ENCODE results near the gene TF.
A peak's percentile ranks its signal among the peaks of the same experiment; 100 is the strongest.
"Not testable (repeated sequence)": the region's sequence is repeated elsewhere in the genome, so short reads cannot be mapped to it uniquely, and the experiment has no call there.

The TF gene

DNA sequence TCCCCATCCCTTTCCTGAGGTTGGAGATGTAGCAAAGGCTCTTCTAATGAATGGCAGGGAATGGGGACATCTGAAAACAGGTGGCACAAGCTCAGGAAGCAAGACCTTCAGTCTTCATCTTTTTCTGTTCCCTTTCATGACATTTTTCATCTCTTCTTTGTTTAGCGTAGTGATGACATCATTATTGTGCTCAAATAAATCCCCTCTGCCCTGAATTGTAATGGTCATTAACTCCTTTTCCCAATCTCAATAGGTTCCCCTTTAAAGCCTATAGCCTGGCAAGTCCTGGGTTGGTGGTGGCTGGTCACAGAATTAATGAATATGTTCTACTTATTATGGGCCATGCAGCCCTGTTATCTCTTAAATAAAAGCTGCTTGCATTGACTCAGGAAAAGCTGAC is 21.4 kb downstream of the TF start:
- DNase-seq: no peak

DNA sequence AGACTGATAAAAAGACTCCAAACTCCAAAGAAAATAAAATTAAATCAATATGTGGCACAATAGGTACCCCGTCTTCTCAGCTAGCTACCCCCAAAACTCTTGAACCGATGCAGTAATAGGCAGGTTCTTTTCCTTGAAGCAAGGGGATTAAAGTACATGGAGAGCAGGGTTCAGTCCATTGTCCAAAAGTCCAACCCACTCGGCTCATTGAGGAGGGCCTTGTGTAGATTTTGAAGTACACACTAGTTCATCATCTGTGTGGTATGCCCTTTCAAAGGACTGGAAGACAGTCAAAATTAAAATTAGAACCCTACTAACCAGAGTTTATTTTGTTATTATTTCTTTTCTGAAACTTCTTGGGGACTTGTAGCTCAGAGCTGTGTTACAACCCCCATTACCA is 23.3 kb downstream of the TF start:
- DNase-seq: no peak

DNA sequence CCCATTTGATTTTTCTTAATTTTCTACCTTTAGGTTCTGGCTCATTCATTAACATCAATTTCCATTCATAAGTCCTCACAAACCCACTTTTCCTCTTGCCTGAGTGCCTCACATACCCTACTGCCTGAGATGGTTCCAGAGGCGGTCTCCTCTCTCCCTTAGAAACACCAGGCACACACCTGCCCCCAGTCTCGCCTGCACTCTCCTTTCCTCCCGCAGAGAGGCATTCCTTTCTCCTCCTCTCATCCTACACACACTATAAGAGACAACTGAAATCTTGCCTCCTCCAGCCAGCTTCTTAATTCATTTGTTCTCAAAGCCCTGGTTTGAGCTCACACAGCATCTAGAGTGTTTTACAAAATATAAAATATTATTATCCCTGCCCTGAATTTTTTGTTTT is 27.5 kb downstream of the TF start:
- no peak for DNase-seq

DNA sequence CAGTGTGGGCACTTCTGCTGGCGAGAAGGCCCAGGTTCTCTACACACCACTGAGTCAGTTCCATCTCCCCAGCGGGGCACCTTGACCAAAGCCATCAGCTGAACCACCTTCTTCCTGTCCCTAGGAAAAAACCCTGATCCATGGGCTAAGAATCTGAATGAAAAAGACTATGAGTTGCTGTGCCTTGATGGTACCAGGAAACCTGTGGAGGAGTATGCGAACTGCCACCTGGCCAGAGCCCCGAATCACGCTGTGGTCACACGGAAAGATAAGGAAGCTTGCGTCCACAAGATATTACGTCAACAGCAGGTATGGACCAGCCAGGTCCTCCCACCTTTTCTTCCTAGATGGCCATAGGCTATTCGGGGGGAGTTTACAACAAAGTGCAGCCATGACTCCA is 29.1 kb downstream of the TF start:
- no peak for DNase-seq

DNA sequence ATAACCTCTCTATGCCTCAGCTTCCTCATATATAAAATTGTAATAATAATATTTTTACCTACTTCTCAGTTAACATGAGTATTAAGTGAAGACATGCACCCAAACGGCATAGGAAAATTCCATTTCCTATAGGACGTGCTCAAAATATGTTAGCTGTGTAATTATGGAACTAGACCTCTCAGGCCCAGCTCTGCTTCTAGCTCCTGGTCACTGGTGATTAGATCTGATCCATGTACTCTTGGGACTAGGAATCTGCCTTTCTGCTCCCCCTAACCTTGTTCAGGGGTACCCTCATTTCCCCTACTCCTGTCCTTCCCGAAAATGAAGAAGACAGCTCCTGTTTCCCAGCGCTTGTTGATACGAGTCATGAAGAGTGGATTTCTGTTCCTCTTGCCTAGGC is 29.6 kb downstream of the TF start:
- DNase-seq: no peak

DNA sequence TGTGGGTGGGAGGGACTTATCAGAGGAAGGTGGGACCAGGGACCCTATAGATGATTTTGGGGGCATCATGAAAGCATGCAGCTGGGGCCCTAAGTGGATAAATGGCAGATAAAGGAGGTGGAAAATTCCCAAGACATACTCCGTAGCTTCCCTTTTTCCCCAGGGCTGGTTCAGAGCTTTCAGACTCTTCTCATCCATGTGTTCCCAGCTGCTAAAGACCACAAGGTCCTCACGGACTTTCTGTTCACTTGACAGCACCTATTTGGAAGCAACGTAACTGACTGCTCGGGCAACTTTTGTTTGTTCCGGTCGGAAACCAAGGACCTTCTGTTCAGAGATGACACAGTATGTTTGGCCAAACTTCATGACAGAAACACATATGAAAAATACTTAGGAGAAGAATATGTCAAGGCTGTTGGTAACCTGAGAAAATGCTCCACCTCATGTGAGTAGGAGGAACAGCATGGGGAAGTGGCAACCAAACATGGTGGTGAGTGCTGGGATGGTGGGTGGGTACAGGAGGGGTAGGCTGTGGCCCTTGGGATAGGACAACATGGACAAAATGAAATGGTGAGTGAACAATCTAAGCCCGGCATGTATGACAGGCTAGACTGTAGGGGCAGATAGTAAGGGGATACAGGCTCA is 30.7 kb downstream of the TF start:
- no peak for DNase-seq

DNA sequence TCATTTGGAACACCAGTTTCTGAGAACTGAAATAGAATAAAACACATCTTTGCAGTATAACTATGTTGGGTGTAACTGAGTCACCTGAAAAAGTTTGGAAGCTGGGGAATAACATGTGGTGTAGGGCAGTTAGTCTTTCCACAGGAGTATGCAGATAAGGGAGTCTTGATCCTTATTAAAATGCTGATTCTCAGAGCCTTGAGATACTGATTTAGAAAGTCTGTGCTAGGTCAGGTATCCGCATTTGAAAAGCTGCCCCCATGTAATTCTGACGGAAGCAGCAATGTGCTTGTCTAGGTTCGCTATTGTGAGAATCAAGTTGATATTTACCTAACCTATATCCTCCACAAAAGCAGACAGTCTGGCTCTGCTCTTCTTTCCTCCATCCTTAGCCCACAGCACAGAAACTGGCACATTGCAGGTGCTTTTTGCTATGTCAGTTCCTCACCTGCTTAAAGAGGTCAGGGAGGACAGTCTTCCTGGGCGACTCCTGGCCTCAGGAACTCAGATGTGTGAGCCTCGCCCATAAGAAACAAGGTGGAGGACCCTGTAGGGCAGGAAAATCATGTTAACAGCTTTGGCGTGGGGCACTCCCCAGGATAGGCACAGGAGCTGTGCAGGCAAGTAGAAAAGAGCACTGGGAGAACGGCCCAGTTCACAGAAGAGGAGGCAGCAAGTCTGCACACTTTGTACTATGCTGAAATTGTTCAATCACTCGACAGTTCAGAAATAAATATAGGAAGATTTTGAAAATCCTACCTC is 31.8 kb downstream of the TF start:
- DNase-seq: no peak

DNA sequence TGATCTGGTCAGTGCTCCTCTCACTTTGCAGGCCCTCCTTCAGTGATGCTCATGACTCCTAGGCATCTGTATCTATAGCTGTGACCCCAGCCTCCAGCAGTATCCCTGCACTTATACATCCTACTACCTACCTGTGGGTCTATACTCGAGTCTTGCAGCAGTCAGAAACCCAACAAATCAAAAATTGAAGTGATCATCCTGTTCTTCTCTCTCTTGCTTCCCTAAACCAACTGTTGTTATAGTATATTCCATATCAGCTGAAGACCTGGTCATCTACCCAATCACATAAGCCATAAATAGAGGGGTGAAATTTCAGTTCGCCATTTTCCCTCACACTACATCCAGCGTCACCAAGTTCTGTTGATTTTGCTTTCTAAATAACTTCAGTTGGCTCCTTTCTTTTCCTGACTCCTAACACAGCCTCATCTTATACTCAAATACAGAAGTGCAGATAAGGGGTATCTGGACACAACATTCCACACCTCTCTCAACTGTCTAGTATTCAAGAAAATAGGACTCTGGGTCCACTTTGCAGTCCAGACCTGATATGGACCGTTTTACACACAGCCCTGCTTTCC is 33.5 kb downstream of the TF start:
- no peak for DNase-seq

DNA sequence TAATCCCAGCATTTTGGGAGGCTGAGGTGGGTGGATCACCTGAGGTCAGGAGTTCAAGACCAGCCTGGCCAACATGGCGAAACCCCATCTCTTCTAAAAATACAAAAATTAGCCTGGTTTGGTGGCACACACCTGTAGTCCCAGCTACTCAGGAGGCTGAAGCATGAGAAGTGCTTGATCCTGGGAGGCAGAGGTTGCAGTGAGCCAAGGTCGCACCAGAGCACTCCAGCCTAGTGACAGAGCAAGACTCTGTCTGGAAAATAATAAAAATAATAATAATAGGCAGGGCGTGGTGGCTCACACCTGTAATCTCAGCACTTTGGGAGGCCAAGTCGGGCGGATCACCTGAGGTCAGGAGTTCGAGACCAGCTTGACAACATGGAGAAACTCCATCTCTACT is 34.6 kb downstream of the TF start:
- not testable (repeated sequence) for DNase-seq

DNA sequence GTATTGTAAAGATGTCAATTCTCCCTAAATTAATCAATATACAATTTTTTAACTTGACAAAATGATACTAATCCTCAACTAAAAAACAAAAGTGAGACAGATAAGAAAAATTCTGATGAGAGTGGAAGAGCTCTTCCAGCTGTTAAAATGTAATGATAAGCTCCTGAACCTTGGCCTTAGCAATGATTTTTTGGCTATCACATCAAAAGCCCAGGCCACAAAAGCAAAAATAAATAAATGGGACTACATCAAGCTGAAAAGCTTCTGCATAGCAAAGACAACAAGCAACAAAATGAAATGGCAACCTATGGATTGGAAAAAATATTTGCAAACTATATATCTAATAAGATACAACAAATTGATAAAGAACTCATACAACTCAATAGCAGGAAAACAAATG is 35.4 kb downstream of the TF start:
- no peak for DNase-seq

DNA sequence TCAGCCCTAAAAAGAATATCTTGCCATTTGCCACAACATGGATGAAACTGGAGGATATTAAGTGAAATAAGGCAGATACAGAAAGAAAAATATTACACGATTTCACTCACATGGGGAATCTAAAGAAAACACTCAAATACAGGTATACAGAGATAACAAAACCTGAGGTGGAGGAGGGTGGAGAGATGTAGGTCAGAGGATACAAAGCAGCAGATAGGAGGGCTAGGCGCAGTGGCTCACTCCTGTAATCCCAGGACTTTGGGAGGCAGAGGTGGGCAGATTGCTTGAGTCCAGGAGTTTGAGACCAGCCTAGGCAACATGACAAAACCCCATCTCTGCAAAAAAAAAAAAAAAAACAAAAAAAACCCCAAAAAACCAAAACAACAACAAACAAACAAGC is 36.3 kb downstream of the TF start:
- no peak for DNase-seq

DNA sequence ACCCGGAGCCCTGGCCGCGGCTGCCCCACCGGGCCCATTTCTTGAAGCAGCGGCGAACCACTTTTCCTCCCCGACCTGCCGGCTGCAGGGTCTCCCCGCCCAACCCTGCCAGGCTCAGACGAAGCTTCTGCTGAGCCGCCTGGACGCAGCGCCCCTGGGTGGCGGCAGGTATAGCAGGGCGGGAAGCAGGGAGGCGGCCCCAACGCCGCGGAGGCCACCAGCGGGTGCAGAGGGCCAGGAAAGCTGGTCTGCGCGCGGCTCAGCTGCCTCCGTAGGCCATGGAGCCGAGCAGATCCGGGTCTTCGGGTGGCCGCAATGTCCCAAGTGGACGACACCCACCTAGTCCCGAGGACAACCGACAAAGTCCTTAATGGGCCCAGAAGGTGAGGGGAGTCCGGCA is 37.6 kb downstream of the TF start:
- no peak for DNase-seq

DNA sequence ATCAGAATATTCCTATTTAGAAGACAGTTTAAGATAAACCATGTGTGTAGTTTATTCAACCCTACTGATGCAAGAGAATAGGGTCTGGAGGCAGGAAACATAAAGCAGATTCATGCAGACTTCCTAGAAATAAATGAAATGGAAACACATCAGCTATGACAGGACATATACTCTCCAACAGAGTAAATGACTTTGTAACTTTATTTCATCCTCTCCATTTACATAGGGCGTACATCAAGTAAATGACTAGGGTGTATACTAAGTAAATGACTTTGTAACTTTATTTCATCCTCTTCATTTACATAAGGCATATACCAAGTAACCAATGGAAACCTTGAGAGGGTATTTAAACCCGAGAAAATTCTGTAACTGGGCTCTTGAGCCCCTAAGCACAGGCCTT is 41.8 kb downstream of the TF start:
- no peak for DNase-seq

DNA sequence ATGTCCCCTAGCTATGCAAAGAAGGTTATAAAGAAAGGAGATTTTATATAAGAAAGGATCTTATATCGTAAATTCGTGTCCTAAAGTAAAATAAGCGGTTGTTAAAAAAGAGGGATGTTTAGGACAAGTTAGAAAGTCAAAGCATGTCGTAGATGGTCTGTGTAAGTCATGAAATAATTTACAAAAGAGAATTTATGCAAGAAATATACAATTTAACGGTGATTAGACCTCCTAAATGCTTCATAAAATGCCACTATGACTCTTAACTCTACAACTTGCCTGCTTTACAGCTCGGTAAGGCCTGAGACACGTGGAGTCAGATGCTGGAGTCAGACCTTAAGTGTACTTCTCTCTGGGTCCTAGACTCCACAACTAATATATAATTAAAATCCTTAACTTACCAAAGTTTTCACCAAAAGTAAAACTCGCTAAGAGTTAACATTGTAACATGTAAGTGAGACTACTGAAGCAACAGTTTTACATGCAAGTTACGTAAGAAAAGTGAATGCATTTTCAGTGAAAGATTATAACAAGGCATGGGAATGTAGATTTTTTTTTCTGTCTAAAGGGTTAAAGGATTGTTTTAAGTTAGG is 46.1 kb downstream of the TF start:
- no peak for DNase-seq

DNA sequence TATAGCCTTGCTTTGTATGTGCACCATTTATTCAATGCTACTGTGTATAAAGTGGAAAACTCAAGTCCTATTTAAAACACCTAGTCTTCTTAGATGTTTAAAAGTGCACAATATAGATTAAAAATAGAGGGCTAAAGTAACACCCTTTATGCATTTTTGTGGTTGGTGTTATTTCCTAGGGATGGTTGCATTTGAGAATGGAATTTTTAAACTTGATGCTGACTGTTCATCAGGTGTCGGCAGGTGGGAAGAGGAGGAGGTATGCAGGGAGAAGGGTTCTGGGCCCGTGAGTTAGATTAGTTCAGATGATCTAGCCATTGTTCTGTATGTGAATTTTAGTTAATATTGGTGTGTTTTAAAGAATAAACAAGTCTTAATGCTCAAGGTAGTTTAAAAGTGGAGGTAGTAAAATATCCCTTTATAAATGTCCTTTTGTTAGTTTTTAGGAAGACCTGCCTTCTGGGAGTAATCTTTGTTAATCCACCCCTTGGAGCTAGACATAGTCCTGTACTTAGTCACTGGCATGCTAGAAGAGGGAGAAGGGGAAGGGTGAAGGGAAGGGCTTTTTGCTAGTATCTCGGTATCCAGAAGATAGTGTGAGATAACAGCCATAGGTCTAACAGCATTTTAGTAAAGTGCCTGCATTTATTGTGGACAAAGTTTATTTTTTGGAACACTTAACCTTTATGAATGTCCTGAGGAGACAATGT is 51.4 kb downstream of the TF start:
- DNase-seq: no peak

DNA sequence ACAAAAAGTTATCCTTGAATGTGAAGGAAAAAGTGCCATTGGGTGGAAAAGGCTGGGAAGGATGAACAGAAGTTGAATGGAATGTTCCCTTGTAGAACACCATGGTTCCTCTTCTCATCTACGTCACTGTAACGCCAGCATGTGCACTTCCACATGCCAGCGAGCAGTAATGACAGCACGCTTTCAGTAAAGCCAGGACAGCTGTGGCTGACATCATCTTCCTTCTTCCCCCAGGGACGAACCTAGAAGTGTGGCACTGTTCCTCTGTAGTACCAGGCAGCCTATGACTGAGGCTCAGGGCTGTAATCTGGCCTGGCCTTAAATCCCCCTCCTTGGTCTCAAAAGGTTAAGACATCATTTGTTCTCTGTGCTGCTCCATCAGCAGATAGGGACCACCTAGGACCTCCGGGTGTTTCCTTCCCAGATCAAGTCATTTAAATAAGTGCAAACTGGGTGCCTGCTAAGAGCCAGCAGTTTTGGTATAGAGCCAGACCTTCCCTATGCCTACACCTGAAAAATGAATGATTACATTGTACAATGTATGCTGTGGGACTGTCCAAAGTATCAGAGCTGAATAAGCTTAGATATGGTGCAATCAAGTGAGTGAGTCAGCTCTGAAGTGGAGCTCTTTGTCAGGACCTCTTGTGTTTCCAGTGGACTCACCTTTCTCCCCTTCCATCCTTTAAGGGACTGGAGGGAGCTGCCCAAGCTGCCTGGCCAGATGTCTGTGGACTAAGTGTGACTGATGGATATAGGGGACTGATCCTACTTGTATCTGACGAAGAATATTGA is 53.8 kb downstream of the TF start:
- peak; percentile 35 to 53 for DNase-seq

DNA sequence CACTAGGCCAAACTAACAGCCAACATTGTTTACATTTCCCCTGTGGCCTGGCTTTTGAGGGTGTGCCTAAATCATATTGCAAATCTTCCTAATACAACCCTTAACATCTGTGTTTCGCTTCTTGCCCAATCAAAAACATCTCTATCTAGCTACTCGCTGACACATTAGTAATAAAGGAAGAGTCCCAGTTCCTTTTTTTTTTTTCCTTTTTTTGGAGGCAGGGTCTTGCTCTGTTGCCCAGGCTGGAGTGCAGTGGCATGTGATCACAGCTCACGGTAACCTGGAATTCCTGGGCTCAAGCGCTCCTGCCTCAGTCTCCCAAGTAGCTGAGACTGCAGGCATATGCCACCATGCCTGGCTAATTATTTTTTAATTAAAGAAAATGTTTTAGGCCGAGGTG is 57.3 kb downstream of the TF start:
- peak; percentile 9 to 57 for DNase-seq

DNA sequence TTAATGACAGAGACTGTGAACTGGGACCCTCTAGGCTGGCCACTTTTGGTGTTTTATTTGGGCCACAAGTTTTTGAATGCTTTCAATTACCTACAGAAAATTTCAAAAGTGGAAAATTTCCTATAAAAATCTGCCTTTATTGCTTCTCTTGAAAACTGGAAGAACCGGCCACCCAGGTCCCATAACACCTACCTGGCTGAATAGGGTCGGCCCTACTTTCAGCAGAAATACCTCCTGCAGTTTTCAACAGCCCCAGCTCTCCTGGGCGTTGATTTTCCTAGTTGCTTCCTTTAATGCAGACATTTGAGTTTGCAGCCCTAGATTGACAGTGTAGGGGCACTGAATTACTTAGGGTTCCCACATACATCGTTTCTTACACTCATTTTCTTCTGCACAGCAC is 58.7 kb downstream of the TF start:
- no peak for DNase-seq

DNA sequence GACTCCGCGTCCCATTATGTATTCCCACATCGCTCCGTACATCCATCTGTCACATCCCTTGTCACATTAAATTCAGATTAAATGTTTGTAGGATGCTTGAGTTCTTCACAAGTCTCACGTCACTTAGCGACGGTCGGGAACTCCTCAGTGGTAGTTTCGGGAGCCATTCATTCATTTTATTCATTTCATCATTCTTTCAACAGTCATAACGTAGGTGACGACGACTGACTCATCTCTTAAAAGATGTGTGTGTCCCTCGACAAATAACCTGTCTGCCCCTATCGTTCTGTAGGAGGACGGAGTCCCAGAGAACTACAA is 59.1 kb downstream of the TF start:
- DNase-seq: no peak

DNA sequence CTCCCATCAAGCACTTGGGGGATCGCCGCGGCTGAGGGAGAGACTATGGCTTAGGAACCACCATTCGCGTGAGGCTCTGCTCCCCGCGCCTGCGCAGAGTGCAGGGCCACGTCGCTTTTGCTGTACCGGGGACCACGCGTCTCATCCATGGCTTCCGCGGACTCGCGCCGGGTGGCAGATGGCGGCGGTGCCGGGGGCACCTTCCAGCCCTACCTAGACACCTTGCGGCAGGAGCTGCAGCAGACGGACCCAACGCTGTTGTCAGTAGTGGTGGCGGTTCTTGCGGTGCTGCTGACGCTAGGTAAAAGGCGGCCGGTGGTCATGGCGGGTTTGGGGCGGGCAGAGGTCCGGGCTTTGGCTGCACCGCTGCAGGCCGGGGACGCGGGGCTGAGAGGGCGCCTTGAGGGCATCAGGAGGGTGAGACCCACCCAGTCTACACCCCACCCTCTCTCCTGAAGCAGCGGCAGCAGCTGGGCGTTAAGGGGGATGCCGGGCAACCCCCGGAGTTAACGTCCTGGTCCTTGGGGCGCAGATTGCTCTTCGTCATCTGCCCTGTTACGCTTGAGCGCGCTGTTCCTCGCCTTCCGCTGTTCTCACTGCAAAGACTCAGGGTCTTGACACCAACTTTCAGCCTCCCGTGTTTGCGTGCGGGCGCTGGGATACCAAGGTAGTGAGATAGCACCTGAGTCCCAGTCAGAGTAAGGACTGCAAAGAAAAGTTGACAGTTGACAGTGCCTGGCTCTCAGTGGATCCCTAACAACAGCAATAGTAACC is 59.7 kb downstream of the TF start, which contains the start of gene SRPRB:
Gene SRPRB (plus strand): TSS at position 114 of the 774 bp plus-strand sequence. CDS start 34 bp downstream, at position 148.
- DNase-seq: peak; percentile 90 to 95

DNA sequence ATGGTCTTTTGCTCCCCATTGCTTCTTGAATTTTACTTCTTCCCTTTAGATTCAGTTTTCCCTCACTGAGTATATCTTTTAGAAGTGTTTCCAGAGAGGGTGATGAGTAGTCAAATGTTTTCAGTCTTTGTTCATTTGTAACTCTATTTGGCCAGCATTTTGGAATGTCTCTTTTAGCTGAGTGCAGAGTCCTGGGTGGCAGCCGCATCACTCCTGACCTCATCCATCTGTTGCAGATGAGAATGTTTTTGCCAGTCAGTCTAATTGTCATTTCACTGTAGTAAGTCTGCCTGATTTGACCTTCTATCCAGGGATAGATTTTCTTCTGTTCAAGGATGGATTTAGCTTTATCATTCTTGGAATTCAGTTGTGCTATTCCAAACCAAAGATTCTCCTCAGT is 66.7 kb downstream of the TF start:
- DNase-seq: no peak

DNA sequence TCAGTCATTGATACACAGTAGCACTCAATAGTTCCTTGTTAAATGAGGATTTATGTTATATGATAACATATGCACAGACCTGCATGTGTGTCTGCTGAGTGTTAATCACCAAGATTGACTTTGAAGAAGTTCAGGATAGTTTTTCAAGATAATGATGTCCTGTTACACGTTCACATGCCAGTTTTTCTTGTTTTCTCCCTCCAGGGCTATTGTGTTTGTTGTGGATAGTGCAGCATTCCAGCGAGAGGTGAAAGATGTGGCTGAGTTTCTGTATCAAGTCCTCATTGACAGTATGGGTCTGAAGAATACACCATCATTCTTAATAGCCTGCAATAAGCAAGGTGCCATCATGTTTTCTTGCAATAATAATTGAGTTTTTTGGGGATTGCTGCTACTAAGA is 69.2 kb downstream of the TF start:
- no peak for DNase-seq

Measured in inflammatory macrophage (primary cell).